Natural killer cell (primary cell): Measurements from ENCODE around the gene PLXNA4. TPM values are rescaled to one million over a fixed set of nuclear protein-coding genes. Genes with fewer than 3 reads are reported as not detected.

Experiments
- ATAC-seq, 3 donors: fragments of 150-1000 bp in 2 of 3; fragments of 200-7000 bp in 1 of 3; cut with Tn5 transposase; 1 replicate in 1 of 3; 2 replicates in 2 of 3; pipeline ENCODE4 v1.10.0; 2021; ENCODE audit warnings: mild to moderate bottlenecking in 2 of 3, moderate library complexity in 2 of 3
- DNase-seq, 2 donors: peaks; one replicate each; pipeline versions ENCODE4 v3.0.0 to v3.0.0-alpha.2; 2013 to 2021; ENCODE audit warnings: mixed read lengths in 1 of 2
- H3K27ac ChIP-seq: one replicate; pipeline ENCODE4 v1.5.1; 2013; ENCODE audit warnings: mild to moderate bottlenecking, low read length
- H3K27me3 ChIP-seq: one replicate; pipeline ENCODE4 v1.6.1; 2013; ENCODE audit warnings: low read length; ENCODE audit not compliant: control insufficient read depth, insufficient read depth
- H3K36me3 ChIP-seq: one replicate; pipeline ENCODE4 v1.6.1; 2013; ENCODE audit warnings: low read length; ENCODE audit not compliant: control insufficient read depth, insufficient read depth
- H3K4me1 ChIP-seq: one replicate; pipeline ENCODE4 v1.6.1; 2013; ENCODE audit warnings: low read length; ENCODE audit not compliant: control insufficient read depth, insufficient read depth
- H3K4me3 ChIP-seq: one replicate; pipeline ENCODE4 v1.5.1; 2013; ENCODE audit warnings: low read length
- H3K9me3 ChIP-seq: one replicate; pipeline ENCODE4 v1.6.1; 2013; ENCODE audit warnings: low read length; ENCODE audit not compliant: control insufficient read depth, insufficient read depth
- H3K27ac Mint-ChIP-seq, 2 donors: one replicate each; pipeline ENCODE4 v1.8.0; 2022; ENCODE audit warnings: mild to moderate bottlenecking in 2 of 2, mixed read lengths in 2 of 2, moderate library complexity in 1 of 2
- H3K27me3 Mint-ChIP-seq, 2 donors: one replicate each; pipeline ENCODE4 v1.8.0; 2022; ENCODE audit warnings: low read depth in 2 of 2, mixed read lengths in 2 of 2
- H3K36me3 Mint-ChIP-seq: one replicate; pipeline ENCODE4 v1.8.0; 2022; ENCODE audit warnings: mixed read lengths
- H3K4me1 Mint-ChIP-seq, 2 donors: one replicate each; pipeline ENCODE4 v1.8.0; 2022; ENCODE audit warnings: mixed read lengths in 2 of 2
- H3K4me3 Mint-ChIP-seq: one replicate; pipeline ENCODE4 v1.8.0; 2022; ENCODE audit warnings: mild to moderate bottlenecking, moderate library complexity, mixed read lengths
- H3K9me3 Mint-ChIP-seq, 2 donors: one replicate each; pipeline ENCODE4 v1.8.0; 2022; ENCODE audit warnings: mixed read lengths in 2 of 2
- CTCF ChIP-seq: fragments of 200-600 bp; IDR thresholded peaks from one replicate; pipeline ENCODE4 v1.8.0; 2022; ENCODE audit warnings: antibody characterized with exemption
- WGBS: methylation state at CpG from one replicate; pipeline ENCODE4 v1.1.7; 2013; ENCODE audit warnings: missing lambda C conversion rate; ENCODE audit not compliant: insufficient coverage; 5-methylcytosine and 5-hydroxymethylcytosine counted together
- intact Hi-C: fragments of 100-400 bp; cut with micrococcal nuclease; formaldehyde crosslinking; loops from one replicate; pipeline ENCODE4 v1.14.2; 2022
- total RNA-seq, 4 donors: library from RNA; stranded (reverse); fragments of 120-200 nt in 1 of 4; gene quantifications; one replicate each; pipeline versions ENCODE4 v1.2.3 to v1.2.4, GENCODE V29; 2013 to 2022

The PLXNA4 gene
- total RNA-seq, 3 donors from 2014 or later (not counting 1 experiment from before 2014, with no cell fraction given): 5.1 to 15.3 (median 10.9) TPM

DNA sequence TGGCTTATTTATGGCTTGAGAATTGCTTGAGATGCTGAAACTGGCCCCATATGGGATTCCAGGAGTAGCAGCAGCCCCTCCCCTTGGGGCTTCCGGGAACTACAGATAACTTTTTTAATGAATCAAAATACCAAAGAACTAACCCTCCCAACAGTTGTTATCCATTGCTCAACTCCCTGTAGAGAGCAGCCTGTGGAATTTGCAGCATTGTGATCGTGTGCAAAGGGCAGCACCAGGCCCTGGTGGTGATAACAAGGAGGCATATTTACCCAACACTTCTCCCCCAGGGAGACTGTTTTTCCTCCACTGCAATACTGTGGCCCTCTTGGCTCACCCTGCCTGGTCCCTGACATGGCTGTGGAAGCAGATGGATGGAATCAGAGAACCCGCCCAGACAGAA, 196.2 kb downstream of the PLXNA4 start:
- Mint-ChIP-seq H3K36me3 (no peaks in the 10 kb centered on the region), H3K4me1 (peaks cover 0 to 3% of the 10 kb centered on the region in 2 donors), H3K9me3 (no peaks in the 10 kb centered on the region), H3K27ac (no peak overlapping the region), H3K4me3 (no peak overlapping the region), H3K27me3 (peaks cover 14 to 23% of the 10 kb centered on the region in 2 donors)
- Histone ChIP-seq H3K9me3 (no peaks in the 10 kb centered on the region), H3K27me3 (no peaks in the 10 kb centered on the region), H3K36me3 (no peaks in the 10 kb centered on the region), H3K27ac (no peak overlapping the region), H3K4me3 (no peak overlapping the region), H3K4me1 (no peaks in the 10 kb centered on the region)
- intact Hi-C loops: no loop called here
- ATAC-seq: no peak
- TF ChIP-seq CTCF: no peak
- no peak for DNase-seq
- 89% methylated on average over 2 of the region's 3 CpGs for WGBS

- no peak for ATAC-seq
These were observed 197.0 kb downstream of the PLXNA4 start for GRCh38 chr7:132379292-132379691.

GRCh38 chr7:132377703-132378584, 198.3 kb downstream of the PLXNA4 start:
- WGBS: 88% methylated on average over 5 of the region's 8 CpGs
- no peaks in the 10 kb centered on the region for H3K36me3 ChIP-seq
- Mint-ChIP-seq H3K4me1 (peaks cover 0 to 3% of the 10 kb centered on the region in 2 donors), H3K9me3 (no peaks in the 10 kb centered on the region), H3K27ac (no peak overlapping the region), H3K27me3 (peaks cover 14 to 21% of the 10 kb centered on the region in 2 donors), H3K4me3 (no peak overlapping the region), H3K36me3 (no peaks in the 10 kb centered on the region)
- no peak overlapping the region for H3K4me3 ChIP-seq
- H3K27ac ChIP-seq: no peak overlapping the region
- DNase-seq (no peak), ATAC-seq (no peak)
- no peaks in the 10 kb centered on the region for H3K4me1 ChIP-seq
- H3K9me3 ChIP-seq: no peaks in the 10 kb centered on the region
- no peaks in the 10 kb centered on the region for H3K27me3 ChIP-seq
- intact Hi-C loops: no loop called here
- no peak for TF ChIP-seq CTCF

More at GRCh38 chr7:132379292-132379691, 197.0 kb downstream of the PLXNA4 start:
- no peak for TF ChIP-seq CTCF
- Mint-ChIP-seq H3K9me3 (no peaks in the 10 kb centered on the region), H3K36me3 (no peaks in the 10 kb centered on the region), H3K4me3 (no peak overlapping the region), H3K4me1 (peaks cover 0 to 3% of the 10 kb centered on the region in 2 donors), H3K27me3 (peaks cover 14 to 23% of the 10 kb centered on the region in 2 donors), H3K27ac (no peak overlapping the region)
- H3K4me1 ChIP-seq: no peaks in the 10 kb centered on the region
- 100% methylated on average over 1 of the region's 1 CpG for WGBS
- intact Hi-C loops: no loop called here
- no peaks in the 10 kb centered on the region for H3K27me3 ChIP-seq
- no peaks in the 10 kb centered on the region for H3K9me3 ChIP-seq
- DNase-seq: no peak
- no peak overlapping the region for H3K27ac ChIP-seq
- no peaks in the 10 kb centered on the region for H3K36me3 ChIP-seq
- no peak overlapping the region for H3K4me3 ChIP-seq
